ENCODE data around the gene CAB39L. TPM values are rescaled to one million over a fixed set of nuclear protein-coding genes. Genes with fewer than 3 reads are reported as not detected.

Gene CAB39L
- total RNA-seq, 2 donors from 2014 or later, result 24.3 to 27.1 TPM

DNA sequence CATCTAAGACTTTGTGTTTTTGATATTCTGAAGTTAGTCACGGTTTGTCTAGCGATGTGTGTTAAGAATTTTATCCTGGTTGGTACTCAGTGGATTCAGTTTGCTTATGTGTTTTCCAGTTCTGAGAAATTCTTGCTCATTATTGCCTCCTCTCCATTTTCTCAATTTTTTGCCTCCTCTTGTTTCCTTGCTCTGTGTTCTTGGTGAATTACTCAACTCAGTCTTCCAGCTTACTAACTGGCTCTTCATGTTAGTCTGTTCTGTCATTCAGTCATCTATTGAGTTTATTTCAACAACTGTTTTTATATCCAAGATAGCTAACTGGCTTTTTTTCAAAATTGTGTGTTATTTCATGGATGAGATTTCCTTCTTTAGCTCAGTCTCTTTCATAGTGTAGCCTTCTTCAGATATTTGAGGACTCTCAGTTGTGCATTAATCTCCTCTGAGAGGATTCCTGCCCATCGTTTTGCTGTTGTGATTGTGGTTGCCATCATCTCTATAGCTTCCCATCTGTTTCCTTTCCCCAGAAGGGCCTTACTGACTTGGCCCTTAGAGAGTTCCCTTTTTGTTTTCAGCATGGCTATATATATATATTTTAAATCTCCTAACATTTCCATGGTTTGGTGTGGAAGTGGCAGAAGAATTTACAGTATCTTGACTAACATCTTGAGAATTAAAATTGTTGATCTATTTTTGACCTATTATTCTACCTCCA is 6.4 kb upstream of the CAB39L start:
- no peak overlapping the region for H3K4me3 ChIP-seq
- no peaks in the 10 kb centered on the region for H3K9me3 ChIP-seq
- no peak for DNase-seq (ENCODE audit: low spot score)
- no peaks in the 10 kb centered on the region for H3K36me3 ChIP-seq
- H3K4me1 ChIP-seq, result peaks cover 0 to 33% of the 10 kb centered on the region in 2 donors
- no peak overlapping the region for H3K27ac ChIP-seq
- TF ChIP-seq CTCF (IDR thresholded peaks at IDR 0.05), result no peak
- H3K27me3 ChIP-seq, result no peaks in the 10 kb centered on the region

DNA sequence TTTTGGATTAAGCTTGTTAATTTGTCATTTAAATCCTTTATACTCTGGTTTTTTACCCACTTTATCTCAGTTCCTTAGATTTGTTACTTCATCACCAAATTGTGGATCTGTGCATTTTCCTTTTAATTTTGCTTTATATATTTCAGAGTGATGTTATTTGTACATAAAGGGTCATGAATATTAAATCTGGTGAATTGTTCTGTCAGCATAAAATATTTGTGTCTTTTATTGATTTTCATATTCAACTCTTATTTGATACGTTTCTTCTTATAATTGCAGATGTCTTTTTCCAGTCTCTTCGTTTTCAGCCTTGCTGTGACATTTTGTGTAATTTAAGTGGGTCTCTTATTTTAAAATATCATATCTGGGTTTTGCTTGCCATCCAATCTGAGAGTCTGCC is 4.9 kb upstream of the CAB39L start:
- H3K9me3 ChIP-seq, result no peaks in the 10 kb centered on the region
- H3K36me3 ChIP-seq, result no peaks in the 10 kb centered on the region
- TF ChIP-seq CTCF (IDR thresholded peaks at IDR 0.05), result no peak
- H3K4me3 ChIP-seq, result no peak overlapping the region
- peaks cover 0 to 32% of the 10 kb centered on the region in 2 donors for H3K4me1 ChIP-seq
- H3K27me3 ChIP-seq, result no peaks in the 10 kb centered on the region
- DNase-seq (ENCODE audit: low spot score), result no peak
- no peak overlapping the region for H3K27ac ChIP-seq

DNA sequence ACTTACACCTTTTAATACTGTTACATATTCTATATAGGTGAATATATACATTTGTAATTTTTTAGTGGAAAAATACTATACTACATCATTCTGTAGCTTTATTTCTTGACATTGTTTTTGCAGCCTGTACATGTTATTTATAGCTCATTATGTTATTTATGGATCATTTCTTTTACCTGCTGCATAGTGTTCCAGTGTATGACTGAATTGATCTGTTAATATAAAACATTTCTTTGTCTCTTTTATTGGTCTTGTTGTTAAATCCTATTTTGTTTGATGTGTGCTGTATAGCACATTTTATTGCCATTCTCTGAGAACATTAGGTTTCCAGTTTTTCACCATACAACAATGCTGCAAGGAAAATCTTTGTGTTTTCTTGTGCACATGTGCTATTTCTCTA is 2.6 kb upstream of the CAB39L start:
- TF ChIP-seq CTCF (IDR thresholded peaks at IDR 0.05), result no peak
- Histone ChIP-seq H3K4me1 (peaks cover 0 to 32% of the 10 kb centered on the region in 2 donors), H3K9me3 (no peaks in the 10 kb centered on the region), H3K27me3 (no peaks in the 10 kb centered on the region), H3K27ac (peak overlapping the region; percentile 97), H3K36me3 (no peaks in the 10 kb centered on the region), H3K4me3 (no peak overlapping the region)
- DNase-seq (ENCODE audit: low spot score), result no peak

DNA sequence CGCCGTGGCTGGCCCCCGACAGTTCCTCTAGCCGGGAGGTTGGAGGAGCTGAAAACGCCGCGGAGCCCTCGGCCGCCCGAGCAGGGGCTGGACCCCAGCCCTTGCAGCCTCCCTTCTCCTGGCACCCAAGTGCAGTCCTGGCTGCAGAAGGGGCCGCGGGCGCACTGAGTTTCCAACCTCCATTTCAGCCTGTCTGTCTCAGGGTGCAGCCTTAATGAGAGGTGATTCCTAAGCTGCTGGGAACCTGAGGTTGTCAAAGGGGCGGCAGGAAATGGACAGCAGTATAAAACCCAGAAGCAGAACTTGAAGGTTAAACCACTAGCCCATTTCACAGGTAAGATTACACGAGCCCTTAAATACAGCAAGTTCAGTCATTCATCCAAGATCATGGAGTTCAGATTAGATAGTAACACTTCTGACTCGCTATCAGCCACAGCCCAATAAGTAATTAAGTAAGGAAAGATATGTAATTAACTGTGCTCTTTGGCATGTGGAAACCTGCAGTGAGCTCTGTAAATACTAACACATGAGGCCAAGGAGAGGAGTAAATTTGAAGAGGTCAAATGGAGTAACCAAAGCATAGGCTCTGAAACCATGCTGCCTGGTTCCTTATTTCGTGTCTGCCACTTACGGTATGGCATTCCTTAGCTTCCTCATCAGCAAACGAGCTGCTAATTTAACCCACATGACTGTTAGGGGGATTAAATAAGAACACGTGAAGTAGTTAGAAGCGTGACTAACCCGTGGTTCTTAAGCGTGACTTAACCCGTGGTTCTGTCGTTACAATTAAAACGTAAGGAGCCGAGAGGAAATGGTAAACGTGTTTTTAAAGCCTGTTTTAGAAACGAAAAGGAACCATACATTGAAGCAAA is 896 bp upstream of the CAB39L start:
- peak overlapping the region; percentile 84 for H3K4me3 ChIP-seq
- no peaks in the 10 kb centered on the region for H3K27me3 ChIP-seq
- H3K27ac ChIP-seq, result peak overlapping the region; percentile 97
- TF ChIP-seq CTCF (IDR thresholded peaks at IDR 0.05), result no peak
- DNase-seq (ENCODE audit: low spot score), result peak; percentile 60
- no peaks in the 10 kb centered on the region for H3K9me3 ChIP-seq
- no peaks in the 10 kb centered on the region for H3K36me3 ChIP-seq
- peaks cover 0 to 32% of the 10 kb centered on the region in 2 donors for H3K4me1 ChIP-seq

GRCh38 chr13:49443357-49443703 is 534 bp downstream of the CAB39L start:
- Histone ChIP-seq H3K36me3 (no peaks in the 10 kb centered on the region), H3K4me3 (peak overlapping the region; percentile 84), H3K27ac (peak overlapping the region; percentile 97), H3K4me1 (peaks cover 0 to 32% of the 10 kb centered on the region in 2 donors), H3K9me3 (no peaks in the 10 kb centered on the region), H3K27me3 (no peaks in the 10 kb centered on the region)
- no peak for TF ChIP-seq CTCF (IDR thresholded peaks at IDR 0.05)
- no peak for DNase-seq (ENCODE audit: low spot score)

Measured in right atrium auricular region (tissue), 2 donors.